Small intestine (tissue), 7 donors: ENCODE measurements around the gene CDK4. TPM values are rescaled to one million over a fixed set of nuclear protein-coding genes. Genes with fewer than 3 reads are reported as not detected.
"Not testable (repeated sequence)": the region's sequence is repeated elsewhere in the genome, so short reads cannot be mapped to it uniquely, and the experiment has no call there.

Experiments
- DNase-seq, 2 donors: peaks; one replicate each; pipeline versions ENCODE4 v3.0.0 to v3.0.0-alpha.2; 2013
- FAIRE-seq: peaks from 2 replicates; lab custom pipeline; 2012; peaks lifted over from hg19 to GRCh38; lab: Jason Lieb, UNC
- H3K27ac ChIP-seq, 3 donors: one replicate each; pipeline ENCODE4 v1.5.1; 2013; ENCODE audit warnings: low read length in 2 of 3, mild to moderate bottlenecking in 2 of 3, control low read depth in 1 of 3, inconsistent platforms in 1 of 3, low read depth in 1 of 3, moderate library complexity in 1 of 3
- H3K27me3 ChIP-seq, 3 donors: one replicate each; pipeline ENCODE4 v1.6.1; 2013; ENCODE audit warnings: low read length in 3 of 3, inconsistent platforms in 1 of 3; ENCODE audit not compliant: control insufficient read depth in 3 of 3, insufficient read depth in 3 of 3
- H3K36me3 ChIP-seq, 3 donors: one replicate each; pipeline ENCODE4 v1.6.1; 2013; ENCODE audit warnings: low read length in 3 of 3, inconsistent platforms in 1 of 3, low read depth in 1 of 3, mild to moderate bottlenecking in 1 of 3, moderate library complexity in 1 of 3; ENCODE audit not compliant: control insufficient read depth in 3 of 3, insufficient read depth in 2 of 3
- H3K4me1 ChIP-seq, 3 donors: one replicate each; pipeline ENCODE4 v1.6.1; 2013; ENCODE audit warnings: low read length in 2 of 3, inconsistent platforms in 1 of 3, low read depth in 1 of 3, mild to moderate bottlenecking in 1 of 3, moderate library complexity in 1 of 3; ENCODE audit not compliant: control insufficient read depth in 3 of 3, insufficient read depth in 2 of 3
- H3K4me3 ChIP-seq, 3 donors: one replicate each; pipeline ENCODE4 v1.5.1; 2013; ENCODE audit warnings: low read length in 3 of 3, control low read depth in 1 of 3, inconsistent platforms in 1 of 3, low read depth in 1 of 3, mild to moderate bottlenecking in 1 of 3, moderate library complexity in 1 of 3
- H3K9me3 ChIP-seq, 2 donors: one replicate each; pipeline ENCODE4 v1.6.1; 2013; ENCODE audit warnings: low read depth in 1 of 2, low read length in 1 of 2; ENCODE audit not compliant: control insufficient read depth in 2 of 2, insufficient read depth in 1 of 2
- WGBS, 3 donors: extraction: QIAGEN DNeasy Blood & Tissue Kit; methylation state at CpG; one replicate each; pipeline ENCODE4 v1.1.7; 2013; 5-methylcytosine and 5-hydroxymethylcytosine counted together
- polyA plus RNA-seq, 4 donors: library from polyadenylated mRNA; stranded (reverse) in 3 of 4; unstranded in 1 of 4; fragments of 200-250 nt in 3 of 4; fragments of 120-200 nt in 1 of 4; gene quantifications; one replicate each; pipeline versions ENCODE4 v1.2.1 to v1.2.3, GENCODE V29; 2013
- donor health status: healthy with polysubstance abuse.
- donor health status: control.
- donor health status: control.
- donor health status: Bipolar disorder and iron deficiency.
- donor health status: healthy.

CDK4 gene
- polyA plus RNA-seq, 4 donors, result 13.2 to 225 (median 70.2) TPM

DNA sequence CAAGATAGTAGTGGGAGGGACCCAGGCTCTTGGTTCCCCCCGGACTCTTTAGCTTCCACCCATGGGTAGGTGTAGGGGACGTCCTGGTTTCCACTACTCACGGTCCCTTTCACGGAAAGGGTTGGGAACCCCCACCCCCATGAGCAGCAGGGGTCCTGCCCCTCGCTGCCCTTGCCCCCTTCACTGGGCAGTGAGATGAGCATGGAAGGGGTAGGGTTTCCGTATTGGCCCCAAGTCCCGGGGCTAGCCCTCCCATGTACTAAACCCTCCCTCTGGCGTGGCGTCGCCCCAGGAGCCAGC lies 26.3 kb downstream of the CDK4 start:
- no peak overlapping the region for H3K27ac ChIP-seq
- WGBS, 3 donors, result 6 to 37% (median 28%) methylated on average over 10 of the region's 10 CpGs
- peaks cover 5 to 18% (median 5%) of the 10 kb centered on the region in 3 donors for H3K36me3 ChIP-seq
- H3K9me3 ChIP-seq, result no peaks in the 10 kb centered on the region
- no peak for FAIRE-seq
- DNase-seq, result no peak
- H3K4me3 ChIP-seq, result peak overlapping the region in 1 of 3 donors; percentile 76
- H3K4me1 ChIP-seq, result peaks cover 0 to 18% (median 0%) of the 10 kb centered on the region in 3 donors
- peaks cover 0 to 62% (median 0%) of the 10 kb centered on the region in 3 donors for H3K27me3 ChIP-seq

DNA sequence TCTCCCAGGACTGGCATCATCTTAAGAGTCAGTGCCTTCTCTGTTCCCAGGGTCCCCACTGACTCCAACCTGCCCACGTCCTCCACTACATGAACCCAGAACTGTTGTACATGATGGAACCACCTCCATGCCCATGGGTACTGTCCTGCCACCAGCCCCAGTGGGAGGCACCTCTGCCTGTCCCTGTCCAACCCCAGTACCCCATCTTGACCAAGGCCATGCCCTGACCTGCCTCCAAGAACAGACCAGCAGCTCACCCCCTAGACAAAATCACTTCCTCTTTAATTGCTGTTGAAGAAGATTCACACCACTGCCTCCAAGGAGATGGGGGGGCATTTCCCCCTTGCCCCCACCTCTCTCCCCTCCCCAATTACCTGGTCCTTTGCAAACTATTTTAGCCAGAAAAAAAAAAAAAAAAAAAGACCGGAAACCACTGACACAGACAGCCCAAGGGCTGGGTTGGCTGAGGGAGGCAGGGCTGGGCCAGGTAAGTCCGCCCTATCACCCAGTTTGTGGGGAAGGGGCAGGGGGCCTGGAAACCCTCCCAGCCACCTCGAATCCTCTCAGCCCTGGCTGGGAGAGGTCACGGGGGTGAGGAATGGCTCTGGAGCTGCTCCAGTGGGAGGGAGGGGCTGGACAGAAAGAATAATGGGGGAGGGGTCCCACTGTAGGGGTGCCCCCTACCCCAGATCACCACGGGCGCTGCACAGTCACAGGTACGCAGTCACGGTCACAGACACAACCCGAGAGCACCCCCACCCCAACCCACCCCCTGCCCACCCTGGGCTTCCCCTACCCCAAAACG lies 27.0 kb downstream of the CDK4 start:
- Histone ChIP-seq H3K4me1 (peaks cover 0 to 18% (median 0%) of the 10 kb centered on the region in 3 donors), H3K36me3 (peaks cover 6 to 25% (median 10%) of the 10 kb centered on the region in 3 donors), H3K27ac (no peak overlapping the region), H3K27me3 (peaks cover 0 to 56% (median 0%) of the 10 kb centered on the region in 3 donors), H3K9me3 (no peaks in the 10 kb centered on the region), H3K4me3 (no peak overlapping the region)
- WGBS, 3 donors, result 52 to 68% (median 60%) methylated on average over 6 to 10 of the region's 11 CpGs
- DNase-seq, result no peak
- FAIRE-seq, result no peak

DNA sequence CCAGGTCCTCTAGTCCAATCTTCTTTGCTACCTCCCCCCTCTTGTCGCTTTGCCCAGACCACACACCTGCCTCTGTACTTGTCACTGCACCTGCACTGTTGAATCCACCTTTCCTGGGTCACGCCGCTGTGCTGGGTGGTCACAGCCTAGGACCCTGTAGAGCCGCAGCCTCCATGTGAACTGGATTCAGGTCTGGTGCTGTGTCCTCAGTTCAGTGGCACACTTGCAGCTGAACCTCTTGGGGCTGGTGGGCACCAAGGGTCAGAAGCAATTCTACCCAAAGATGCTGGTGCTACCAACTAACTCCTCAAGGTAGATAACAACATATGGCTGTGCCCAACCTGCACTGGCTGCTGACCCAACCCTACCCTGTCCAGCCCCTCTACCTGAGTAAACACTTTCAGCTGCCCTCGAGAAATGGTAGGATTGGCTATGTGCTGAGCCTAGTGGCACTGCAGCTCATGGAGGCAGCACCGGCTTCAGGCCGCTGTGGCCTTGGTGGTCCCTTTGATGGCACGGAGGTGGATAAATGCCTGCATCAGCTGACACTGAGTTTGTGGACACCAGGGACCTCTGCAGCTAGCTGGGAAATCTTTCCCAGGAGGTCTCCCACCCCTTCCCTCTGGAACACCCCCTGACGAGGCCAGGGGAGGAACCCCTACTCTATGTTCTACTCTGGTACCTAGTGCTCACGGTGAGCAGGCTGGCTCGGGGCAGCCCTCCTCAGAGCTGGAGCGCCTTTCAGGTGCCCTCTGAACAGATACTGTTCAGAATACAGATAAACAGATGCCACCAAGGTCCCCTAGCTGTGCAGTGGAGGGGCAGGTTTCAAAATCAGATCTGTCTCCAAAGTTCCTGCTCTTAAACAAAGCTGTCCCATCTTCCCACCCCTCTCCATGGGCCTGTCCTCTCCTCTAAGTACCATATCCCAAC lies 27.8 kb downstream of the CDK4 start:
- Histone ChIP-seq H3K9me3 (no peaks in the 10 kb centered on the region), H3K27me3 (peaks cover 0 to 48% (median 0%) of the 10 kb centered on the region in 3 donors), H3K4me1 (peaks cover 0 to 18% (median 0%) of the 10 kb centered on the region in 3 donors), H3K4me3 (no peak overlapping the region), H3K27ac (no peak overlapping the region), H3K36me3 (peaks cover 8 to 33% (median 10%) of the 10 kb centered on the region in 3 donors)
- DNase-seq, result no peak
- no peak for FAIRE-seq
- 70 to 82% (median 80%) methylated on average over 12 of the region's 12 CpGs for WGBS, 3 donors

DNA sequence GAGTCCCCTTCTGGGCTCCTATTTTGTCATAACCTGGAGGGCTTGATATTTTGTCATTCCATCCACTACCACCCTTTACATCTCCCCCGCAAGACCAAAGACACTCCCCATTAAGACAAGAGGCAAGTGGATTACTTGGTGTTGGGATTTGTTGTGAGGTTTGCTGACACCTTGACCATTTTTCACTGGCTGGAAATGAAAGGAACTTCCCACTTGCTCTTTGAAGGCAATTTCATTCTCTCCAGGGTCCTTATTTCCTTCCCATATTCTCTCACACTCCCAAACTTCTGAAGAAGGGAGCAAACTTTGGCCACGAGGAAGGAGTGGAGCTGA lies 28.5 kb downstream of the CDK4 start:
- FAIRE-seq, result no peak
- WGBS, 3 donors, result 53 to 68% (median 61%) methylated on average over 2 of the region's 2 CpGs
- H3K27ac ChIP-seq, result no peak overlapping the region

DNA sequence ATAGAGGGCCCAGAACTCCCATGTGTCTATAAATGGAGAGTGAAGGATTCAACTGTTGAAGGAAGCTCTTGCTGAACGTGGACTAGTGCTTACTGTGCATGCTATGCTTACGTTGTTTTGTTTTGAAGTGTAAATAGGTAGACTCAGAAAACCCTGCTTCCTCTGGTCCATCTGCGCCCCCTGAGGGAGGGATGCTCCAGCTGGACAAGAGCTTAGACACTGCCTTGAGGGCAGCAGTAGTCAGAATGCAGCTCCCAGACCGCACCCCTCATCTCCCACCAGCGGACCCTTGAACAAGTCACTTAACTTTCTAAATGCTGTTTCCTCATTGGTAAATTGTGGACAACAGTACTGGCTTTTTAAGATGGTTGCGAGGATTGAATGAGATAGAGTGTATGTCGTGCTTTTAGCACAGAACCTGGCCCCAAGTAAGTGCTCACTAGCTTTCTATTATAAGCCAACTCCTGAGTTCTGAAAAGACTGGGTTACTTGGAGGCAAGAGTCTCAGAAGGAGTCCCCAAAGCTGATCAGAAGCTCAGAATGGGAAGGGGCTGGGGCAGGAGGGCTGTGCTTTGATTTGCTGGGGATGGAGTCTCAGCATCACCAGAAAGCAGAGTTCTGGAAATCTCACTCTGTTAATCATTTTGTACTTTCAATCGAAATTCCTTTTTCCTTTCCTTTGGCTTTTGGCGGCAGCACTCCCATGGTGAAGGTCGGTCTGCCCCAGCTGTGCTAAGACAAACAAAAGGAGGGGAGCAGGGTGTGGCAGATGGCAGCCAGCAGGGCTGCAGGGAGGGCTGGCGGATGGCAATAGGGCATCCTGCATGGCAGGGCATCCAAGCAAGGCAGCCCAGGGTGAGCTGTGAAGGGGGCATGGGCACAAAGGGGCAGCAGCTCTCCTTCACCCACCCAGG lies 29.1 kb downstream of the CDK4 start:
- Histone ChIP-seq H3K27me3 (peaks cover 0 to 37% (median 0%) of the 10 kb centered on the region in 3 donors), H3K36me3 (peaks cover 10 to 46% (median 20%) of the 10 kb centered on the region in 3 donors), H3K4me3 (no peak overlapping the region), H3K4me1 (peaks cover 0 to 18% (median 0%) of the 10 kb centered on the region in 3 donors), H3K27ac (no peak overlapping the region), H3K9me3 (no peaks in the 10 kb centered on the region)
- 50 to 64% (median 61%) methylated on average over 11 of the region's 11 CpGs for WGBS, 3 donors
- no peak for DNase-seq
- FAIRE-seq, result no peak

More for the DNA sequence above, 28.5 kb downstream of the CDK4 start:
- Histone ChIP-seq H3K9me3 (no peaks in the 10 kb centered on the region), H3K36me3 (peaks cover 10 to 40% (median 15%) of the 10 kb centered on the region in 3 donors), H3K4me1 (peaks cover 0 to 18% (median 0%) of the 10 kb centered on the region in 3 donors), H3K27me3 (peaks cover 0 to 43% (median 0%) of the 10 kb centered on the region in 3 donors), H3K4me3 (no peak overlapping the region)
- no peak for DNase-seq

DNA sequence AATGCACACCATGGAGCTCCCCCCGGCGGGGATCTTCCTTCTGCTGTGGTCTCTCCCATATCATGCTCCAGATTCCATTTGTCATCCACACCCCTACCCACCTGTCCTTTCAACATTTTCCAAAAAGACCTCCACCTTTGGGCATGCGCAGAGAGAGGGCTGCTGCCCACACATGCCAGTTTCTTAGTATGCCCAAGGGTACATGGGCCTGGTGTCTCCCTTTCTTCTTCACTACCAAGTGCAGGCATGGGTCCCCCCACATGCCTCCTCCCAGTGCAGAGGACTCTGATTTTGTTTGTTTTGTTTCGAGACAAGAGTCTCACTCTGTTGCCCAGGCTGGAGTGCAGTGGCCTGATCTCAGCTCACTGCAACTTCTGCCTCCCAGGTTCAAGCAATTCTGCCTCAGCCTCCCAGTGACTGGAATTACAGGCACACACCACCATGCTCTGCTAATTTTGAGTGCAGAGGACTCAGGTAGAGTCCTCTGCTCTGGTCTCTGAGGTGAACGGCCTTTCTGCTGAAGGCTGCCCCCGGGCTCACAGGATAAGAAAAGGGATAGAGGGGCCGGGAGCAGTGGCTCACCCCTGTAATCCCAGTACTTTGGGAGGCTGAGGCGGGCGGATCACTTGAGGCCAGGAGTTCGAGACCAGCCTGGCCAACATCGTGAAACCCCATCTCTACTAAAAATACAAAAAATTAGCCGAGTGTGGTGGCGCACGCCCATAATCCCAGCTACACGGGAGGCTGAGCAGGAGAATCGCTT lies 30.1 kb downstream of the CDK4 start:
- WGBS, 3 donors, result 89 to 95% (median 93%) methylated on average over 16 of the region's 16 CpGs
- H3K4me1 ChIP-seq, FAIRE-seq, H3K9me3 ChIP-seq, DNase-seq, H3K27ac ChIP-seq, H3K4me3 ChIP-seq: not testable (repeated sequence)
- H3K36me3 ChIP-seq, result peaks cover 10 to 50% (median 26%) of the 10 kb centered on the region in 3 donors
- peaks cover 0 to 27% (median 0%) of the 10 kb centered on the region in 3 donors for H3K27me3 ChIP-seq
